Hindlimb muscle (tissue), 1 donor: ENCODE measurements around the gene ASH1L. TPM values are rescaled to one million over a fixed set of nuclear protein-coding genes. Genes with fewer than 3 reads are reported as not detected.
"Not testable (repeated sequence)": the region's sequence is repeated elsewhere in the genome, so short reads cannot be mapped to it uniquely, and the experiment has no call there.

Experiments used
- DNase-seq: peaks from one replicate; pipeline ENCODE4 v3.0.0-alpha.2; 2013
- polyA plus RNA-seq: library from polyadenylated mRNA; unstranded; fragments of 120-200 nt; gene quantifications from one replicate; pipeline ENCODE4 v1.2.1, GENCODE V29; 2013; ENCODE audit not compliant: insufficient read length

Gene ASH1L
- polyA plus RNA-seq, result 27.4 TPM

GRCh38 chr1:155562581-155563376, at the start of gene ASH1L:
ASH1L (minus strand) TSS chr1:155562803; CDS start chr1:155521519, 41,284 bp downstream.
- peak; percentile 94 for DNase-seq

DNA sequence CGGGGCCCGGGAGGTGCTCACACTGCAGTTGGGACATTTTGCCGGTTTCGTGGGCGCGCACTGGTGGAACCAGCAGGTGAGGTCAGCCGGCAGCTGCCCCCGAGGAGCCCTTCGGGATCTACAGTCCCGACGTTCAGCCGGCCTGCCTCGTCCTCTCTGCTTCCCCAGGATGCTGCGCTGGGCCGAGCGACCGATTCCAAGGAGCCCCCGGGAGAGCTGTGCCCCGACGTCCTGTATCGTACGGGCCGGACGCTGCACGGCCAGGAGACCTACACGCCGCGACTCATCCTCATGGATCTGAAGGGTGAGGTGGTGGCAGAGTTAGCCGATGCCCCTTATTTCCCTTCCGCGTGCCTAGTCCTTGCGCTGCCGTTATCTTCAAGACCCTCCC, 47.6 kb upstream of the ASH1L start:
- DNase-seq, result not testable (repeated sequence)

DNA sequence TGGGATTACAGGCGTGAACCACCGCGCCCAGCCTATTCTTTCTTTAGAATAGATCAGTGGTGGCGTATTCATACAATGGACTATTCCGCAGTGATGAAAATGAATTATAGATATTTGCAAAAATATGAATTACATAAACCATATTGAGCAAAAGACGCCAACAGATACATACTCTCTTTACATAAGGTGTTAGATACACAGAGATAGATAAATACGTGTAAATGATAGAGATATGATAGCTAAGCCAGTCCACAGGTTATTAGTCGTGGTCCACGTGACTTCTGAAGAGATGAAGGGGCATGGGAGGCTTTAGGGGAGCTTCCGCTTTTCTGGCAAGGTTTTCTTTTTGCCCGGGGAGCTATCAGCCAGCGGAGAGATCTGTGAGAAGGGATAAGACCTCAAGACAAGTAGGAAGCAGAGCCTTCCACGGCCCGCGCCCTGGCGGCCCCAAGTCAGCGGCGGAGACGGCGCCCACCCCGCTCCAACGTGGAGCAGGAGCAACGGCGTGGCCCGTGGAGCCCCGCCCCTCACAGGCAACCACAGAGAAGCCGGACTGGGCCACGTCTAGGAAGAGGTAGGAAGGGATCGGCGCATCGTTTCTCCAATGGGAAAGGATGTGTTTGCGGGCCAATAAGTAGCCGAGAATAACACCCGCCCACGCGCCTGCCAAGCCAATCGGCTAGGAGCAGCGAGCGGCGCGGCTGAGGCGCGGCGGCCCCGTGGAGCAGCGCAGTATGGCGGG, 47.1 kb upstream of the ASH1L start, which contains the start of gene MSTO1:
Gene MSTO1 (plus strand): TSS at position 704 of the 742 bp plus-strand sequence. CDS start 31 bp downstream, at position 735.
- DNase-seq, result peak; percentile 94

- no peak for DNase-seq
These were observed 46.3 kb upstream of the ASH1L start for GRCh38 chr1:155608888-155609225.

DNA sequence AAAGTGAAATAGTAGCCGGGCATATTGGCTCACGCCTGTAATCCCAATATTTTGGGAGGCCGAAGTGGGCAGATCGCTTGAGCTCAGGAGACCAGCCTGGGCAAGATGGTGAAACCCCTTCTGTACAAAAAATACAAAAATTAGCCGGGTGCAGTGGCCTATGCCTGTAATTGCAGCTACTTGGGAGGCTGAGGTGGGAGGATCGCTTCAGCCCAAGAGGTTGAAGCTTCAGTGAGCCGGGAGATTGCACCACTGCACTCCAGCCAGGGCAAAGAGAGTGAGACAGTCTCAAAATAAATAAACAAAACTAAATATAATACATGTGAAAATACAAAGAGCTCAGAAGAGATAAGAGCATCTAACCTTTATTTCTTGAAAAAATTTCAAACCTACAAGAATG, 45.1 kb upstream of the ASH1L start:
- DNase-seq, result no peak

- not testable (repeated sequence) for DNase-seq
These were observed 37.4 kb upstream of the ASH1L start for GRCh38 chr1:155599828-155600572.

DNA sequence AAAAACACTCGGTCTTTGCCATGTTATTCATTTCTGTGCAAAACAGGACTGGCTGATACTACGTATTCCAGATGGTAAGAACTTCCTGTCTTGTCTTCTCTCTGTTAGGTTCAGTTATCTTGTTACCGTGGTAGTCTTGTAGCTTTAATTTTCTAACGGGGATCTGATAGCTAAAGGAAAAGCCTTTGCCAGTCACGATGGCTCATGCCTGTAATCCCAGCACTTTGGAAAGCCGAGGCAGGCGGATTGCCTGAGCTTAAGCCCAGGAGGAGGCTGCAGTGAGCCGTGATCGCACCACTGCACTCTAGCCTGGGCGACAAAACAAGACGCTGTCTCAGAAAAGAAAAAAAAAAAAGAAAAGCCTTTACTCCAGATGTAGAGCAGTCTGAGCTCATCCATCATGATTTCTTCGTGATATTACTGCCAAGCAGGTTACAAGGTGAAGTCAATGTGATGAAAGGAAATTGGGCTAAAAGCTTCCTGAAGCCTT, 36.3 kb upstream of the ASH1L start:
- DNase-seq, result peak; percentile 10

DNA sequence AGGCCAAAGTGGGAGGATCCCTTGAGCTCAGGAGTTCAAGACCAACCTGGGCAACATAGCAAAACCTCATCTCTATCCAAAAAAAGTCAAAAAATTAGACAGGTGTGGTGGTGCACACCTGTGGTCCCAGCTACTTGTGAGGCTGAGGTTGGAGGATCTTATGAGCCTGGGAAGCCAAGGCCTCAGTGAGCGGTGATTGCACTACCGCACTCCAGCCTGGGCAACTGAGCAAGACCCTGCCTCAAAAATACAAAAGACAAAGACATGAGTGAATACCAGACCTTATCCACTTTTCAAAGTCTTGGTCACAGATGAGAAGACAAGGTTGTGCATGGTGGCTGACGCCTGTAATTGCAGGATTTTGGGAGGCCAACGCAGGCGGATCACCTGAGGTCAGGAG, 34.3 kb upstream of the ASH1L start:
- no peak for DNase-seq

DNA sequence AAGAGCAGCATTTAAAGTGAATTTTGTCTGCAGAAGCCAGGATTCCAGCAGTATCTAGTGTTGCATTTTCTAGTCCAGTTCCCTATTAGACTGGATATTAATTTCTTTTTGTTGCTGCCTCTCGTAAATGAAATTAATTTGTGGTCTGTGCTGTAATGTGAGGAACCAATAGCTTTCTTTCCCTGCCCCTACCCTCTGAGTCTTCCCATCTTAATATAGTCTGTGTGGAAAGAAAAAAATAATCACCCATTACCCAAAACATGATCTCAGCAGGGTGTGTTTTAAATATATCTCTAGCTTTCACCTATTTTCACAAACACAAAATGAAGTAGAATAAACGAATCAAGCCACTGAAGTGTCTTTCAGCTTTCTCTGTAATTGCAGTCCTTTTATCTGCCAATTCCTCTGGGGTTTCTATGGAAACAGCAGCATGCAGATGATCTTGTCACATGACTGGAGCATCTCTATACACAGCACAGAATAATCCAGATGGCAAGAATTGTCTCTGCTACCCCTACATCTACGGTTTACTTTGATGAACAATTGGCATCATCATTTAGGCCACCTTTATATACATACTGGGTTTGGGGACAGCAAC, 33.4 kb upstream of the ASH1L start:
- not testable (repeated sequence) for DNase-seq

DNA sequence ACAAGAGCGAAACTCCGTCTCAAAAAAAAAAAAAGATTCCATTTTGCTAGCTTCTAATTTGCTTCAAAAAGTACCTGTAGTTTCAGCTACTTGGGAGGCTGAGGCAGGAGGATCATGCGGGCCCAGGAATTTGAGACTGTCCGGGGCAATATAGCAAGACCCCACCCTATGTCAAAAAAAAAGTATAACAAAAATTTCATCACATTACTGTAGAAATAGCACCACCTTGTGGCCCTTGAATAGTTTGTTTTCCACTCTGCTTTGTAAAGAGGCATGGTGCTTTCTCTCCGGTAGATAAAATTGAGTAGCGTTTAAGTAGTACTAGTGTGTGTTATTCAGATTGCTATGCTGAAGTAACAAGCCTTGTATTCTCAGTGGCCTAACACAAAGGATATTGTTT, 29.2 kb upstream of the ASH1L start:
- peak; percentile 51 for DNase-seq

DNA sequence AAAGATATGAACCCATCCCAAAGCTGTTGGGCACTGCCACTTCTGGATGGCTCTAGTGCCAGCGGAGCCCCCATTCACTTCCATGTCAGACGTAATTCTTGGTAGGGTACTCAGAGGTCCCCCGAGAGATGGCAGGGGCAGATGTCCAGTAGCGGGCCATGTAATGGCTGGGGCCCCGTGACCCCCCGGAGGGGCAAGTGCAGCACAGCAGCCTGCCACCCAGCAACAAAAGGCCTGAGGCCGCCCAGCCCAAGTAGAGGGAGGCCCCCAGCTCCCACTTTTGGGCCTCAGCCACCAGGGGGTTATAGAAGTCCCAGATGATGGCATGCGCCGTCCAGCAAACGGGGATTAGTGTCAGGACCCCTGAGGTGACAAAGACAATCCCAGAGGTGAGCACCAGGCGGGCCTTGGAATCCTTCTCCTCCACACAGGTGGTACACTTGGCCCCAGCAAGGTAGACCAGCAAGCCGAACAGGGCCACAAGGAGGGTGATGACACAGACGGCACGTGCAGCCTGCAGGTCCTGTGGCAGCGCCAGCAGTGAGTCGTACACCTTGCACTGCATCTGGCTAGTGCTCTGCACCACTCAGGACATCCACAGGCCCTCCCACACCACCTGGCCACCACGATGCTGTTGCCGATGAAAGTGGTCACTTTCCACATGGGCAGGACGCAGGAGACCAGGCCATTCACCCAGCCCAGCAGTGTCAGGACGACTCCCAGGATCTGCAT, 28.1 kb upstream of the ASH1L start:
- not testable (repeated sequence) for DNase-seq

DNA sequence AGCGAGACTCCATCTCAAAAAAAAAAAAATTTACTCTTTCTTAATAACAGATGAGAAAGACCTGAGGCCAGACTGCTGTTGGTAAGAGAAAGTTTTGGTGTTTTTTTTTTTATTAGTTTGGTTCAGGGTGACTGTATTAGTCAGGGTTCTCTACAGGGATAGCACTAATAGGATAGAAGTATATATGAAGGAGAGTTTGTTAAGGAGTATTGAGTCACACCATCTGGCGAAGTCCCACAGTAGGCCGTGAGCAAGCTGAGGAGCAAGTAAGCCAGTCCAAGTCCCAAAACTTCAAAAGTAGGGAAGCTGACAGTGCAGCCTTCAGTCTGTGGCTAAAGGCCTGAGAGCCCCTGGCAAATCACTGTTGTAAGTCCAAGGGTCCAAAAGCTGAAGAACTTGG, 26.7 kb upstream of the ASH1L start:
- DNase-seq, result not testable (repeated sequence)

- DNase-seq, result not testable (repeated sequence)
These were observed 21.2 kb upstream of the ASH1L start for GRCh38 chr1:155583846-155584245.

- DNase-seq, result not testable (repeated sequence)
These were observed 13.0 kb upstream of the ASH1L start for GRCh38 chr1:155575608-155576007.

DNA sequence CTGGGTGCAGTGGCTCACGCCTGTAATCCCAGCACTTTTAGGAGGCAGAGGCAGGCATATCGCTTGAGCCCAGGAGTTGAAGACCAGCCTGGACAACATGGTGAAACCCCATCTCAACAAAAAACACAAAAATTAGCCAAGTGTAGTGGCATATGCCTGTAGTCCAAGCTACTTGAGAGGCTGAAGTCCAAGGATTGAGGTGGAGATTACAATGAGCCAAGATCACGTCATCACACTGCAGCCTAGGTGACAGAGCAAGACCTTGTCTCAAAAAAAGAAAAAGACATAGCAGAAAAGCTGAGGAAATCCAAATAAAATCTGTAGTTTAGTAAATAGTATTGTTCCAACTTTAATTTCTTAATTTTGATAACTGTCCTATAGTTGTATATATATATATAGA, 11.5 kb upstream of the ASH1L start:
- DNase-seq, result no peak

GRCh38 chr1:155570593-155570990, 8.0 kb upstream of the ASH1L start:
- DNase-seq, result no peak

GRCh38 chr1:155569988-155570592, 7.5 kb upstream of the ASH1L start:
- DNase-seq, result no peak

DNA sequence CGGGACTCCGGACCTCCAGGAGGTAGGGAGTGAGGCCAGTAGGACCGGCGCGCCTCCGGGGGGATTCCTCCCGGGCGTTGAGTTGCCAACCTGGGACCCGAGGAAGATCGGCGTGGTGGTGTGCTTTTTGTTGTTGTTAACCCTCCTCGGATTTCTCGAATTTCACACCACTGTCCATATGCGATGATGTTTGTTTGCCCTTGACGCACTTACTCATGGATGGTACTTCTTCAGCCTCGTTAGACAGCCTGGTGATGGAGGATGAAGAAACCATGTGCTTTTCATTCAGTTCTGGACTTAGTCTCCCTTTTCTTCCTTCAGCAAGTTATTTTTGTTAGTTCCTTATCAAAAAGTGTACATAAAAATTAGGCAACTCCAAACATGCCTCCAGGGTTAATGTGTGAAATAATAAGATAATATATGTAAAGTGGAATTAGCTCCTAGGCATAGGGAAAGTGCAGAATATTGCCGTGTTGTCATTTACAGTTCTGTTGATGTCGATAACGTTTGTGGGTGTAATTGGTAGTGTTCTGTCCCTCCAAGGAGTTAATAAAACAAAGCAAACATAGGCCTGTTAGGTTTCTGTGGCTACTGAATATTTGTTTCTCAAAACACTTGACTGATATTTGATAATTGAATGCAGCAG, 897 bp upstream of the ASH1L start:
- not testable (repeated sequence) for DNase-seq

GRCh38 chr1:155561779-155562580, 623 bp downstream of the ASH1L start:
- peak; percentile 35 for DNase-seq

DNA sequence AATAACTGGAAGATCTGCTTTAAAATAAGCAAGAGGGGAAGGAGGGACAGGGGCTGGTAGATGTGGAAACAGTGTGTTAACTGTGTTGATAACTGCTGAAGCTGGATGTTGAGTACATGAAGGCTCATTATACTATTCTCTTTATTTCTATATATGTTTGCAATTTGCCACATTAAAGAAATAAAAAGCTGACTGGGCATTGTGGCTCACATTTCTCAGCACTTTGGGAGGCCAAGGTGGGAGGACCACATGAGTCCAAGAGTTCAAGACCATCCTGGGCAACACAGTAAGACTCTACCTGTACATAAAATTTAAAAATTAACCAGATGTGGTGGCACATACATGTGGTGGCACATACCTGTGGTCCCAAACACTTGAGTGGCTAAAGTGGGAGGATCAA, 6.7 kb downstream of the ASH1L start:
- DNase-seq, result no peak
